NCI-H2171 (cell line): ENCODE data around the gene STARD3NL.
"Not testable (repeated sequence)": the region's sequence is repeated elsewhere in the genome, so short reads cannot be mapped to it uniquely, and the experiment has no call there.

ENCODE experiments used
- DNase-seq: peaks from one replicate; lab custom pipeline; 2025; lab: John Stamatoyannopoulos, UW

STARD3NL gene

DNA sequence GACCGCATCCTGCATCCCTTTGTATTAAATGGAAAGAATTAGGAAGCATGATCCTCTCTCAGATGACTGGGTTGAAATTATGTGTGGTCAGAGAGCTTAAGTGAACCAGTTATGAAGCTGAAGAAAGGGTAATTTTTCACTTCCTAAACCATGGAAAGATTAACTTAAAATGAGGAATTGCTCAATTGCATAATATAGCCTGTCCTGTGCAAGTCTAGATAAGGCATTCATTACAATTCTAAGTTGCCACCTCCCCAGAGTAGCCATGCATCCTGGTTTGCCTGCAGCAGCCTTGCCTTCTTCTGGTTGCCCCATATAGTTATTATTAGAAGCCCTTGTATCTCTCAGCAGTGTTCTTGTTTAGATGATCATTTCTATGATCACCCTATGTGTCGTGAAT lies 45.3 kb downstream of the STARD3NL start:
- no peak for DNase-seq

DNA sequence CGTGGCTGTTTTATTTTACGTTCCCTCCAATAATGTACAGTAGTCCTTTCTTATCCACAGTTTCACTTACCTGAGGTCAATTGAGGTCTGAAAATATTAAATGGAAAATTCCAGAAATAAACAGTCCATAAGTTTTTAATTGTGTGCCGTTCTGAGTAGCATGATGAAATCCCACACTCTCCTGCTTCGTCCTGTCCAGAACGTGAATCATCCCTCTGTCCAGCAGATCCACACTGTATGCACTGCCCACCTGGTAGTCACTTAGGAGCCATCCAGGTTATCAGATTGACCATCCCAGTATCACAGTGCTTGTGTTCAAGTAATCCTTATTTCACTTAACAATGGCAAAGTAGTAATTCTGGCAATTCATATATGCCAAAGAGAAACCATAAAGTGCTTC lies 46.3 kb downstream of the STARD3NL start:
- DNase-seq = no peak

DNA sequence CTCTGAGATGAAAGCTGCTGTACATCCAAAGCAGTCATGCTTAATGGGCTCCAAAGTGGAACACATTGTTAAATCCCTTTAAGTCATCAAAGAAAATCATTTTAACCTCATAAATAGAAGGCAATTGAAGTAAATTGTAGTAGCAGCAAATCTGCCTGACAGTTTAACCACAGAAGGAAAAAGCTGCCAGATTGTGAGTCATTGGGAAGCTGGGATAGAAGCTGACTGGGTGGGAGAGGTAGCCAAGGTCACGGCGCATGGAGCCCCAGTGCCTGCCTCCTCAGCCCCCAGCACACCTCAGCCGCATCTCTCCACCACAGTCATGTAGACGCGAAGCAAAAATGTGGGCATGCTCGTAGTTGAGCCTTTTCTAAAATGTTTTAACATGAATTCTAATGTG lies 51.3 kb downstream of the STARD3NL start:
- no peak for DNase-seq

DNA sequence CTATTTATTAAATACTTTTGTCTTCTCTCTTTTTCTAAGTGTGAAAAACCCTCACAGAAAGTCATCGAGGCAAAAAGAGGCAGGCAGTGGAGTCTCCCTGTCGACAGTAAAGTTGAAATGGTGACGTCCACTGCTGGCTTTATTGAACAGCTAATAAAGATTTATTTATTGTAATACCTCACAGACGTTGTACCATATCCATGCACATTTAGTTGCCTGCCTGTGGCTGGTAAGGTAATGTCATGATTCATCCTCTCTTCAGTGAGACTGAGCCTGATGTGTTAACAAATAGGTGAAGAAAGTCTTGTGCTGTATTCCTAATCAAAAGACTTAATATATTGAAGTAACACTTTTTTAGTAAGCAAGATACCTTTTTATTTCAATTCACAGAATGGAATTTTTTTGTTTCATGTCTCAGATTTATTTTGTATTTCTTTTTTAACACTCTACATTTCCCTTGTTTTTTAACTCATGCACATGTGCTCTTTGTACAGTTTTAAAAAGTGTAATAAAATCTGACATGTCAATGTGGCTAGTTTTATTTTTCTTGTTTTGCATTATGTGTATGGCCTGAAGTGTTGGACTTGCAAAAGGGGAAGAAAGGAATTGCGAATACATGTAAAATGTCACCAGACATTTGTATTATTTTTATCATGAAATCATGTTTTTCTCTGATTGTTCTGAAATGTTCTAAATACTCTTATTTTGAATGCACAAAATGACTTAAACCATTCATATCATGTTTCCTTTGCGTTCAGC lies 52.0 kb downstream of the STARD3NL start:
- no peak for DNase-seq

DNA sequence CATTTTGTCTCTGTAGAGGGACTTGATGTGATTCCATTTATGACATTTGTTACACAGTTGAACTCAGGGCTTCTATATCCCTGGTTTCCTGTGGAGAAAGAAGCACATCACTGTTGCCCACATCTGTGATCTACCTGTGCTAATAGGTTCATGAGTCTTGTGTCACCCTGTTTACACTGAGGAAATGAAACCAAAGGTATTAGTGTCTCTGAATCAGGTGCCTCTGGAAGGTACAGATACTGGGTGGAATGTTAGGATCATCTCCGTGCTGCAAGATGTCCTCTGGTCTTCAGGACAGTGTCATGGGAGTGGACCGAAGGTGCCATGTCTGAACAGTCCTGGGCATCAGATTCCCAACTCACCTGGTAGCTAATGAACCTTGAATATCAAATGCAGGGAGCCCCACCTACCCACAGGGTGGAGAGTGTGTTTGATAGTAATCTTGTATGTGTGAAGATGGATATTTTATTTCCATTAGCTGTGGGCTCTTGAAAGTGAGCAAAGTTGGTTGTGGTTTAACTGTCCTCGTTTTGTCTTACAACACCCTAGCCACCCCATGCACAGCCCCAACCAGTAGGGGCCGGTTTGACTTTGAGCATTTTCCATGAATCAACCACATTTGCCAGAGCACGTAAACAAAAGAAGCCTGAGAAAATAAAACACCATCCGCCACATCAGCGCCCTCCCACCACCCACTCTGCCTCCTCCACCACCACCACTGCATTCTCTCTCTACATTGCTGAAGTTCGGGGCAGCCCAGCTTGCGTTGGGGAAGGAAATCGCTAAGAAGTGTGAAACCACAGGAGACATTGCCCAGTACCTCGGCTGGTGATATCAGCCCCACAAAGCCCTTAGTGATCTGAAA lies 54.7 kb downstream of the STARD3NL start:
- DNase-seq = no peak

DNA sequence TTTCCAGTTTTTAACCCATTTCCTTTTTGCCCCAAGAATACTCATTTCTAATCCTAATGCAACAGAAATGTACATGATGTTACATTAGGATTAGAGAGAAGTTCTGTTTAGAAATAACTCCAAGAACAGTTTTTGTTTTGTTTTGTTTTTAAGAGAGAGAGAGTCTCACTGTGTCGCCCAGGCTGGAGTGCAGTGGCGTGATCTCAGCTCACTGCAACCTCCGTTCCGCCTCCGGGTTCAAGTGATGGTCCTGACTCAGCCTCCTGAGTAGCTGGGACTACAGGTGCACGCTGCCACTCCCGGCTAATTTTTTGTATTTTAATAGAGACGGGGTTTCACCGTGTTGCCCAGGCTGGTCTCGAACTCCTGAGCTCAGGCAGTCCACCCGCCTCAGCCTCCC lies 56.7 kb downstream of the STARD3NL start:
- DNase-seq = not testable (repeated sequence)

DNA sequence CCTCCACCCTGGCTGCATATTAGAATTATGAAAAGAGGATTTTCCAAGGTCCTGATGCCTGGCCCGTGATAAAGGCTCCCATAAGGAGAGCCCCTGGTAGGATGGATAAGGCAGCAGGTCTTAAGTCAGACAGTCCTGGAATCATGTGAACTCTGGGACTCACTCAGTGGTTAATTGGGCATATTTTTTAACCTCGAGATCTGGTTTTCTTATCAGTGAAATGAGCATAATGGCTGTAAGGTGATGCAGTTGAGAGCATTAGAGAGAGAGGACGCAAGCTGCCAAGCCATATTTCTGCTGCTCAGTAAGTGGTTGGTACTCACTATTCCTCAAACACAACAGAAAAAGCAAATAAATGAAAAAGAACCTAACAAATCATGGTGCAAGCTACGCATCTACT lies 57.6 kb downstream of the STARD3NL start:
- DNase-seq = no peak

DNA sequence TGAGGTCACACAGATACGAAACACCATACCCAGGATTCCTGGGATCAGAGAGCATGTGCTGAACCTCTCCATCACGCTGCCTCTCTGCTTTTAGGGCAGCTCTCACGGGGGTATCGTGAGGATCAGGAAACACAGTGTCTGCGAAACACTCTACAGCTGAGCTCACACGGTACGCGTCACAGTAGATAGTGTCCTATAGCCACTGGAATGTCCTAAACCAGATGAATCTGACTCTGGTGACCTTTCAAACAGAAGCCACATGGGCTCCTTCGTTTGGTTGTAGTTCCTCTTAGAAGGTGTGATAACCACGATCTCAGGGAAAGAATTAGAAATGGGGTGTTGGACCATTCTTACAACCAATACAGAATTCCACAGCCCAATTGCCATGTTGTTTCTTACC lies 61.1 kb downstream of the STARD3NL start:
- DNase-seq = not testable (repeated sequence)

DNA sequence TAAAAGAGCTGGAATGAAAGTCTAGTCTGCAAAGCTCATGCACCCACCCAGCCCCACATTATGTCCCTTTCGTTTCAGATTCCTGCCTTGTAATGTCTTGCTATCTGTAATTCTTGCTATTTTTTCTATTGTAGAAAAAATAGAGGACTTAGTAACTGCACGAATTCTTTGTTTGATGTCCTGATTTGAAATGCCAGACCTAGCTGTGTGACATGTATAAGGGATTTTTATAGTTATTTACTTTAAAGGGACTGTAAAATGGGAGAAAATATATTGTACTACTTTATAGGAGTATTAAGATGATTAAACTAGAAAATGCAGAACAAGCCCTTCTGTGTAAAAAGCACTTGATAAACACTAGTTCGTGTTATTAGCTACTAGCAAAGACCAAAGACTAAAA lies 63.0 kb downstream of the STARD3NL start:
- DNase-seq = no peak

DNA sequence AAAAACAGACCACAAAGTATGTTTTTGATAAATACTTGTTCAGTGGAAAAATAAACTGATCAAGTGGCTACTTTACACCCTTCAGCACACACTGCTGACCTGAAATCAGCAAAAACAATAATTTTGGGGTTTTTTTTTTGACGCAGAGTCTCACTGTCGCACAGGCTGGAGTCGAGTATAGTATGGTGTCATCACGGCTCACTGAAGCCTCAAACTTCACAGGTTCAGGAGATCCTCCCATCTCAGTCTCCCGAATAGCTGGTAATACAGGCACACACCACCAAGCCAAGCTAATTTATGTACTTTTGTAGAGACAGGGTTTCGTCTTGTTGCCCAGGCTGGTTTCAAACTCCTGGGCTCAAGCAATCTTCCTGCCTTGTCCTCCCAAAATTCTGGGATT lies 64.8 kb downstream of the STARD3NL start:
- DNase-seq = no peak

DNA sequence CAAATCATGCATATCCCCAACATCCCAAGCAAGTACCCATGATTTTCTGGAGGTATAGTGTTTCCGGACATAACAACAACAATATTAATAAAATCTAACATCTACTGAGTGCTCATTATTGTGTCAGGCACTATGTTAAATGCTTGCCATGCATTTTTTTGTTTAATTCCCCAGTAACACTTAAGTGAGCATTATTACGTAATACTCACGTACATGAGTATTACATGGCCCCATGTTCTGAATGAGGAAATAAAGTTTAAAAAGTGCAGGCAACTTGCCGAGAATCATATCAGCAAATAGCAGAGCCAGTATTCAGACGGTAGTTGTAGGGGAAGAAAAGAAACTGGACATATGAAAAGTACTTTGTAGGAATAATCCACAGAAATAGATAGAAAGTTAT lies 65.3 kb downstream of the STARD3NL start:
- not testable (repeated sequence) for DNase-seq

DNA sequence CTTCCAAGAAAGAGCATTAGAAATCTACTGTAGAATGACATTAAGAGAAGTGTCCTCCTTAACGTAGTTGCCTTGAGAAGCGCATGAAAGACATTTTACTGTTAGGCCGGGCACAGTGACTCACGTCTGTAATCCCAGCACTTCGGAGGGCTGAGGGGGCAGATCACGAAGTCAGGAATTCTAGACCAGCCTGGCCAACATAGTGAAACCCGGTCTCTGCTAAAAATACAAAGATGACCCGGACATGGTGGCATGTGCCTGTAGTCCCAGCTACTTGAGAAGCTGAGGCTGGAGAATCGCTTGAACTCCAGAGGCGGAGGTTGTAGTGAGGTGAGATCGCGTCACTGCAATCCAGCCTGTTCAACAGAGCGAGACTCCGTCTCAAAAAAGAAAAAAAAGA lies 66.5 kb downstream of the STARD3NL start:
- no peak for DNase-seq

DNA sequence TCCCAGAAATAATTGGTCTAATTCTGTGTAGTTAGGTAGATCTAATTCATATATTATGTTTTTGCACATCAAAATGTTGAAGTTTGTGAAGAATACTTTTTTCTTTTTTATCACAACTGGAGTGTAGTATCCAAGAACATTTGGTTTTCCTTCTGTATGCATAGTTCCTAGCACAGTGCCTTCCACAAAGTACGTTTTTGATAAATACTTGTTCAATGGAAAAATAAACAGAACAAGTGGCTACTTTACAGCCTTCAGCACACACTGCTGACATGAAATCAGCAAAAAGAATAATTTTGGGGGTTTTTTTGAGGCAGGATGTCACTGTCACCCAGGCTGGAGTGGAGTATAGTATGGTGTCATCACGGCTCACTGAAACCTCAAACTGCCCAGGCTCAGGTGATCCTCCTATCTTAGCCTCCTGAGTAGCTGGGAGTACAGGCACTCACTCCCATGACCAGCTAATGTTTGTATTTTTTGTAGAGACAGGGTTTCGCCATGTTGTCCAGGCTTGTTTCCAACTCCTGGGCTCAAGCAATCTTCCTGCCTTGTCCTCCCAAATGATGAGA lies 67.4 kb downstream of the STARD3NL start:
- DNase-seq = no peak

DNA sequence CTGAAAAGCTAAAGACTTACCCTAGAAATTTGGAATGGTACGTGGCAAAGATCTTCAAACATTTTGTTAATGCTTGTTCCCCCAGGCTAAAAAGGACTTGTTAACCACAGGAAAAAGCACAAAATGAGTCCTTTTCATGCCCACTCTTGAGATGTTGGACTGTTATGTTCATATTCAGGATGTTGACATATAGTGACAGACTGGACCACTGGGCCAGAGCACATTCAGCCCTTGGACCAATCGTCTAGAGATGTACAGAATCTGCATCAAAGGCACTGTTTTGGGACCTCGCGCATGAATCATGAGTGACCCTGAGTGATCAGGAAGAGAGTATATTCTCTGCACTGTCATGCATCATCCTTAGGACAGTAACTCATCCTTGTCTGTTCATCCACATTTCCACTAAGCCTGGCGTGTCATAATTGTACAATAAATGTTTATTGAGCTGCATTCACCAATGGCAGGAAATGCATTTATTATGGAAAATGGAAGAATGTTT lies 70.1 kb downstream of the STARD3NL start:
- DNase-seq = no peak

DNA sequence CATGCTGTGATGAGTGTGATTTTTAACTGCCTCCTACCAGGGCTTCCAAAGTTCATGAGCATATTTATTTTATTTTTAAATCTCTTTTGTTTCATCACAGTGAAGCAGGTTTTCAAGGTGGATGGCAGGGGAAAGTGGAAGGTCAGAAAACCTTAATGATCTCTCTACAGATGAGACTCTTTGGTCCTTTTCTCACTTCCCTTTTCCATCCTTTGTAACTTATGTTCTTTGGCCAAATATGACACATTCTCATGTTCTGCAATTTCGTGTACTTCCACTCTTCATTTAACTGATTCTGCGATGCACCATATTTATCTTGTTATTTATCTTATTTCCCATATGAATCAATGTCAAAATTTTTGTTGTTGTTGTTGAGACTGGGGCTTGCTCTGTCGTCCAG lies 71.8 kb downstream of the STARD3NL start:
- DNase-seq = not testable (repeated sequence)

DNA sequence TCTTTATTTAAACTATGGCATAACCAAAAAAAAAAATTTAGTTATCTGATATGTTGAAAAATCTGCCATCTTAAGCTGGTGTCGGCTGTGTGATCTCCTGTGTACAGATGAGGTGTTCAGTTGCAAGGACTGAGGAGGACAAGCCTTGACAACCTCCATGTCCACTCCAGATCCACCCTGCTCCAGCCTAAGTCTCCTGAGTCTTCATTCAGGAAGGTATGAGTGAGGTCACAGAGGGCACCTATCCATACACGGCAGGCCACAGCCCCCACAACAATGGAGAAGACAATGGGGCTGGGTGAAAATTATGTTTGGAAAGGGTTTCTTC lies 79.3 kb downstream of the STARD3NL start:
- no peak for DNase-seq

DNA sequence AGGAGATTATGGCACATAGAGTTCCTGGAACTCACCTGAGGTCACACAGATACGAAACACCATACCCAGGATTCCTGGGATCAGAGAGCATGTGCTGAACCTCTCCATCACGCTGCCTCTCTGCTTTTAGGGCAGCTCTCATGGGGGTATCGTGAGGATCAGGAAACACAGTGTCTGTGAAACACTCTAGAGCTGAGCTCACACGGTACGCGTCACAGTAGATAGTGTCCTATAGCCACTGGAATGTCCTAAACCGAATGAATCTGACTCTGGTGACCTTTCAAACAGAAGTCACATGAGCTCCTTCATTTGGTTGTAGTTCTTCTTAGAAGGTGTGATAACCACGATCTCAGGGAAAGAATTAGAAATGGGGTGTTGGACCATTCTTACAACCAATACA lies 81.1 kb downstream of the STARD3NL start:
- DNase-seq = not testable (repeated sequence)

DNA sequence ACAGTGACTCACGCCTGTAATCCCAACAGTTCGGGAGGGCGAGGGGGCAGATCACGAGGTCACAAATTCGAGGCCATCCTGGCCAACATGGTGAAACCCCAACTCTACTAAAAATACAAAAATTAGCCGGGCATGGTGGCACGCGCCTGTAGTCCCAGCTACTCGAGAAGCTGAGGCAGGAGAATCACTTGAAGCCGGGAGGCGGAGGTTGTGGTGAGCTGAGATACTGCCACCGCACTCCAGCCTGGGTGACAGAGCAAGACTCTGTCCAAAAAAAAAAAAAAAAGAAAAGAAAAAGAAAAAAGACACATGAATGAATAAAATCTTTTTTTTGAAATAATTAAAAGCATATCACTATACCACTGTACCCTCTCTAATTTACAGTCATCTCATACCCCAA lies 83.6 kb downstream of the STARD3NL start:
- DNase-seq = not testable (repeated sequence)

DNA sequence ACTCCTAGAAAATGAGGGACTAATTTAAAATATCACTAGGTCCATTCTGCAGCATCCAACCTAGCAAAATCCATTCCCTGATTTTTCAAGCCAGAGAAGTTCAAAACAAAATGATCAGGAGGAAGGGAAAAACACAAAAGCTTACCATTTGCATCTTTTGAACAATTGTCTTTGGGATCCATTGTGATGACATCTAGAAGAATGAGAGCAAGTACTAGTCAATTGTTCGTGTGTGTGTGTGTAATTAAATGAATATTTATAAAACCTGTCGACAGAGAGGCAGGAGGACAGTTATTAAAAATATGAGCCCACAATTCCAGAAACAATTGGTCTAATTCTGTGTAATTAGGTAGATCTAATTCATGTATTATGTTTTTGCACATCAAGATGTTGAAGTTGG lies 84.0 kb downstream of the STARD3NL start:
- not testable (repeated sequence) for DNase-seq

DNA sequence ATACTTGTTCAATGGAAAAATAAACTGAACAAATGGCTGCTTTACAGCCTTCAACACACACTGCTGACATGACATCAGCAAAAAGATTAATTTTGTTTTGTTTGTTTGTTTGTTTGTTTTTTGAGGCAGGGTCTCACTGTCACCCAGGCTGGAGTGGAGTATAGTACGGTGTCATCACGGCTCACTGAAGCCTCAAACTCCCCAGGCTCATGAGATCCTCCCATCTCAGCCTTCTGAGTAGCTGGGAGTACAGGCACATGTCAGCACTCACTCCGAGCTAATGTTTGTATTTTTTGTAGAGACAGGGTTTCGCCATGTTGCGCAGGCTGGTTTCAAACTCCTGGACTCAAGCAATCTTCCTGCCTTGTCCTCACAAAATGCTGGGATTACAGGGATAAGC lies 84.5 kb downstream of the STARD3NL start:
- no peak for DNase-seq

DNA sequence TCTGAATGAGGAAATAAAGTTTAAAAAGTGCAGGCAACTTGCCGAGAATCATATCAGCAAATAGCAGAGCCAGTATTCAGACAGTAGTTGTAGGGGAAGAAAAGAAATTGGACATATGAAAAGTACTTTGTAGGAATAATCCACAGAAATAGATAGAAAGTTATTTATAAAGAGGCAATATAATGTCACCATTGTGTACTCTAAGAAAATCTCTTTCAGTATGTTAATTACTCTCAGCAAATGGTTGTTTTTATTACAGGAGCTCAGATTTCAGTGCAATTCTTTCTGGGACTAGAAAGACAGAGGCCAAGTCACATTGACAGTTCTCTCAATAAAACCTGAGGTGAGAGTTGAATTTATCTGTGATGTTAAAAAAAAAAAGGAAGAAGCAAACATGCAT lies 85.2 kb downstream of the STARD3NL start:
- DNase-seq = not testable (repeated sequence)

DNA sequence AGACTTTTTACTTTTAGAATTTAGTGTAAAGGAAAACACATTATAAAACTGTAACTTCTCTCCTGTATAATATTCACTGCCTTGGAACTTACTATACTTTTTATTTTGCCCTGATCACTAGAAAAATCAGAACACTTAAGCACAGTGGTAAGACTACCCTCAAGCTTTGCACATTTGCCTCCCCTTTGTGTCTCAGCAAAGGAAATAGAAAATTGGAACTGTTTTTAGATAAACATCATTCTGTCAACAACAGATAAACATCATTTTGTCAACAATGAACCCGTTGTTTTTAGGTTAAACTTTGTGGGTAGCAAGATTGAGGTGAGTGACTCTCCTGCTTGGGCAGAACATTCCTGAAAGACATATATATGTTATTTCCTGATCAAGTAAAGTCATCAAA lies 86.6 kb downstream of the STARD3NL start:
- not testable (repeated sequence) for DNase-seq

DNA sequence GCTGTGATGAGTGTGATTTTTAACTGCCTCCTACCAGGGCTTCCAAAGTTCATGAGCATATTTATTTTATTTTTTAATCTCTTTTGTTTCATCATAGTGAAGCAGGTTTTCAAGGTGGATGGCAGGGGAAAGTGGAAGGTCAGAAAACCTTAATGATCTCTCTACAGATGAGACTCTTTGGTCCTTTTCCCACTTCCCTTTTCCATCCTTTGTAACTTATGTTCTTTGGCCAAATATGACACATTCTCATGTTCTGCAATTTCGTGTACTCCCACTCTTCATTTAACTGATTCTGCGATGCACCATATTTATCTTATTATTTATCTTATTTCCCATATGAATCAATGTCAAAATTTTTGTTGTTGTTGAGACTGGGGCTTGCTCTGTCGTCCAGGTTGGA lies 87.9 kb downstream of the STARD3NL start:
- not testable (repeated sequence) for DNase-seq
